MM.1S (cell line): ENCODE data around the gene SIGLEC14.

Experiments
- EZH2 ChIP-seq: fragments of 300-600 bp; sonication (generic); optimal IDR thresholded peaks from 2 replicates; pipeline ENCODE3; 2017; ENCODE audit warnings: low read depth, mild to moderate bottlenecking, antibody characterized with exemption, low read length, mixed read lengths
- EZH2phosphoT487 ChIP-seq: fragments of 300-600 bp; sonication (generic); IDR thresholded peaks from 2 replicates; pipeline ENCODE4 v1.6.1; 2018; ENCODE audit warnings: antibody characterized with exemption, low read length
- TF ChIP-seq, protein P1 (sequence below): fragments of 300-600 bp; sonication (generic); IDR thresholded peaks from 2 replicates; pipeline ENCODE4 v1.5.1; 2016; ENCODE audit warnings: antibody characterized with exemption, low read length, mixed read lengths

DNA sequence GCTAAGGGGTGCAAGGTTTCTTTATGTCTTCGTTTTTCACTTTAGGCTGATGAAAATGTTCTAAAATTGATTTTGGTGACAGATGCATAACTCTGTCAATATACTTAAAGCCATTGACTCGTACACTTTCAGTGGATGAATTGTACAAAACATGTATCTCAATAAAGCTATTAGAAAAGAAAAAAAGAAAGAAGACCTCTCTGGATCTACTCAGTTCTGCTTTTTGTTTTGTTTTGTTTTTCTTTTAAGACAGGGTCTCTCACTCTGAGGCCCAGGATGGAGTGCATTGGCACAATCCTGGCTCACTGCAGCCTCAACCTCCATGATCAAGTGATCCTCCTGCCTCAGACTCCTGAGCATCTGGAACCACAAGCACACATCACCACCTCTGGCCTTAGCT is 19.9 kb downstream of the SIGLEC14 start:
- TF ChIP-seq, protein P1, sequence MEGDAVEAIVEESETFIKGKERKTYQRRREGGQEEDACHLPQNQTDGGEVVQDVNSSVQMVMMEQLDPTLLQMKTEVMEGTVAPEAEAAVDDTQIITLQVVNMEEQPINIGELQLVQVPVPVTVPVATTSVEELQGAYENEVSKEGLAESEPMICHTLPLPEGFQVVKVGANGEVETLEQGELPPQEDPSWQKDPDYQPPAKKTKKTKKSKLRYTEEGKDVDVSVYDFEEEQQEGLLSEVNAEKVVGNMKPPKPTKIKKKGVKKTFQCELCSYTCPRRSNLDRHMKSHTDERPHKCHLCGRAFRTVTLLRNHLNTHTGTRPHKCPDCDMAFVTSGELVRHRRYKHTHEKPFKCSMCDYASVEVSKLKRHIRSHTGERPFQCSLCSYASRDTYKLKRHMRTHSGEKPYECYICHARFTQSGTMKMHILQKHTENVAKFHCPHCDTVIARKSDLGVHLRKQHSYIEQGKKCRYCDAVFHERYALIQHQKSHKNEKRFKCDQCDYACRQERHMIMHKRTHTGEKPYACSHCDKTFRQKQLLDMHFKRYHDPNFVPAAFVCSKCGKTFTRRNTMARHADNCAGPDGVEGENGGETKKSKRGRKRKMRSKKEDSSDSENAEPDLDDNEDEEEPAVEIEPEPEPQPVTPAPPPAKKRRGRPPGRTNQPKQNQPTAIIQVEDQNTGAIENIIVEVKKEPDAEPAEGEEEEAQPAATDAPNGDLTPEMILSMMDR = no peak
- TF ChIP-seq EZH2phosphoT487 = no peak
- TF ChIP-seq EZH2 = no peak
